Measurements from ENCODE around the gene C1orf167.
A peak's percentile ranks its signal among the peaks of the same experiment; 100 is the strongest.

C1orf167 gene

GRCh38 chr1:11788549-11789053, 26.6 kb downstream of the C1orf167 start:
- peaks cover 16% of the 10 kb centered on the region for H3K36me3 ChIP-seq (ENCODE audit: insufficient read depth, low read length)
- no peak overlapping the region for H3K4me3 ChIP-seq (ENCODE audit: low read length)
- peaks cover 30% of the 10 kb centered on the region for H3K4me1 ChIP-seq (ENCODE audit: insufficient read depth, low read length)
- H3K27ac ChIP-seq (ENCODE audit: low read depth, low read length): no peak overlapping the region
- H3K9ac ChIP-seq (ENCODE audit: low read depth, low read length): 0 out of 2 replicates have a peak overlapping the region, but pooled peaks have one; percentile 47
- H3K9me3 ChIP-seq (ENCODE audit: insufficient read depth, low read depth, low read length): no peaks in the 10 kb centered on the region
- 93% methylated on average over 14 of the region's 14 CpGs for WGBS
- no peaks in the 10 kb centered on the region for H3K27me3 ChIP-seq (ENCODE audit: insufficient read depth, low read length)

GRCh38 chr1:11789126-11790067, 27.4 kb downstream of the C1orf167 start:
- Histone ChIP-seq H3K9me3 (ENCODE audit: insufficient read depth, low read depth, low read length) (no peaks in the 10 kb centered on the region), H3K27me3 (ENCODE audit: insufficient read depth, low read length) (no peaks in the 10 kb centered on the region), H3K4me3 (ENCODE audit: low read length) (no peak overlapping the region), H3K9ac (ENCODE audit: low read depth, low read length) (no peak overlapping the region), H3K36me3 (ENCODE audit: insufficient read depth, low read length) (peaks cover 24% of the 10 kb centered on the region), H3K4me1 (ENCODE audit: insufficient read depth, low read length) (peaks cover 30% of the 10 kb centered on the region), H3K27ac (ENCODE audit: low read depth, low read length) (no peak overlapping the region)
- WGBS: 84% methylated on average over 13 of the region's 13 CpGs

GRCh38 chr1:11790101-11790879, 28.3 kb downstream of the C1orf167 start:
- H3K4me3 ChIP-seq (ENCODE audit: low read length): no peak overlapping the region
- peaks cover 25% of the 10 kb centered on the region for H3K4me1 ChIP-seq (ENCODE audit: insufficient read depth, low read length)
- no peaks in the 10 kb centered on the region for H3K9me3 ChIP-seq (ENCODE audit: insufficient read depth, low read depth, low read length)
- H3K27me3 ChIP-seq (ENCODE audit: insufficient read depth, low read length): no peaks in the 10 kb centered on the region
- 94% methylated on average over 19 of the region's 20 CpGs for WGBS
- peaks cover 33% of the 10 kb centered on the region for H3K36me3 ChIP-seq (ENCODE audit: insufficient read depth, low read length)
- no peak overlapping the region for H3K27ac ChIP-seq (ENCODE audit: low read depth, low read length)
- no peak overlapping the region for H3K9ac ChIP-seq (ENCODE audit: low read depth, low read length)

GRCh38 chr1:11790880-11791715, 29.1 kb downstream of the C1orf167 start:
- Histone ChIP-seq H3K36me3 (ENCODE audit: insufficient read depth, low read length) (peaks cover 41% of the 10 kb centered on the region), H3K4me3 (ENCODE audit: low read length) (no peak overlapping the region), H3K27ac (ENCODE audit: low read depth, low read length) (no peak overlapping the region), H3K9ac (ENCODE audit: low read depth, low read length) (no peak overlapping the region), H3K4me1 (ENCODE audit: insufficient read depth, low read length) (peaks cover 21% of the 10 kb centered on the region), H3K27me3 (ENCODE audit: insufficient read depth, low read length) (no peaks in the 10 kb centered on the region), H3K9me3 (ENCODE audit: insufficient read depth, low read depth, low read length) (no peaks in the 10 kb centered on the region)
- 92% methylated on average over 19 of the region's 19 CpGs for WGBS

- Histone ChIP-seq H3K9ac (ENCODE audit: low read depth, low read length) (no peak overlapping the region), H3K27ac (ENCODE audit: low read depth, low read length) (no peak overlapping the region), H3K4me3 (ENCODE audit: low read length) (no peak overlapping the region), H3K36me3 (ENCODE audit: insufficient read depth, low read length) (peaks cover 44% of the 10 kb centered on the region), H3K9me3 (ENCODE audit: insufficient read depth, low read depth, low read length) (no peaks in the 10 kb centered on the region), H3K4me1 (ENCODE audit: insufficient read depth, low read length) (peaks cover 13% of the 10 kb centered on the region), H3K27me3 (ENCODE audit: insufficient read depth, low read length) (no peaks in the 10 kb centered on the region)
- 92% methylated on average over 11 of the region's 11 CpGs for WGBS
These were observed 30.1 kb downstream of the C1orf167 start for GRCh38 chr1:11792106-11792505.

- H3K36me3 ChIP-seq (ENCODE audit: insufficient read depth, low read length): peaks cover 44% of the 10 kb centered on the region
- H3K27me3 ChIP-seq (ENCODE audit: insufficient read depth, low read length): no peaks in the 10 kb centered on the region
- H3K4me3 ChIP-seq (ENCODE audit: low read length): no peak overlapping the region
- H3K4me1 ChIP-seq (ENCODE audit: insufficient read depth, low read length): no peaks in the 10 kb centered on the region
- no peaks in the 10 kb centered on the region for H3K9me3 ChIP-seq (ENCODE audit: insufficient read depth, low read depth, low read length)
- no peak overlapping the region for H3K9ac ChIP-seq (ENCODE audit: low read depth, low read length)
- no peak overlapping the region for H3K27ac ChIP-seq (ENCODE audit: low read depth, low read length)
- WGBS: 96% methylated on average over 15 of the region's 15 CpGs
These were observed 31.8 kb downstream of the C1orf167 start for GRCh38 chr1:11793819-11794218.

- H3K27ac ChIP-seq (ENCODE audit: low read depth, low read length): no peak overlapping the region
- H3K4me3 ChIP-seq (ENCODE audit: low read length): no peak overlapping the region
- H3K9ac ChIP-seq (ENCODE audit: low read depth, low read length): no peak overlapping the region
- no peaks in the 10 kb centered on the region for H3K27me3 ChIP-seq (ENCODE audit: insufficient read depth, low read length)
- no peaks in the 10 kb centered on the region for H3K9me3 ChIP-seq (ENCODE audit: insufficient read depth, low read depth, low read length)
- 93% methylated on average over 19 of the region's 19 CpGs for WGBS
- H3K36me3 ChIP-seq (ENCODE audit: insufficient read depth, low read length): peaks cover 50% of the 10 kb centered on the region
- H3K4me1 ChIP-seq (ENCODE audit: insufficient read depth, low read length): no peaks in the 10 kb centered on the region
These were observed 32.6 kb downstream of the C1orf167 start for GRCh38 chr1:11794446-11795237.

- WGBS: 85% methylated on average over 14 of the region's 14 CpGs
- no peaks in the 10 kb centered on the region for H3K4me1 ChIP-seq (ENCODE audit: insufficient read depth, low read length)
- no peak overlapping the region for H3K27ac ChIP-seq (ENCODE audit: low read depth, low read length)
- no peak overlapping the region for H3K4me3 ChIP-seq (ENCODE audit: low read length)
- H3K9ac ChIP-seq (ENCODE audit: low read depth, low read length): no peak overlapping the region
- no peaks in the 10 kb centered on the region for H3K9me3 ChIP-seq (ENCODE audit: insufficient read depth, low read depth, low read length)
- H3K36me3 ChIP-seq (ENCODE audit: insufficient read depth, low read length): peaks cover 56% of the 10 kb centered on the region
- H3K27me3 ChIP-seq (ENCODE audit: insufficient read depth, low read length): no peaks in the 10 kb centered on the region
These were observed 33.4 kb downstream of the C1orf167 start for GRCh38 chr1:11795238-11795890.

- no peak overlapping the region; the same call in 1 of the 2 replicates for H3K9ac ChIP-seq (ENCODE audit: low read depth, low read length)
- H3K4me3 ChIP-seq (ENCODE audit: low read length): no peak overlapping the region
- peaks cover 58% of the 10 kb centered on the region for H3K36me3 ChIP-seq (ENCODE audit: insufficient read depth, low read length)
- no peaks in the 10 kb centered on the region for H3K4me1 ChIP-seq (ENCODE audit: insufficient read depth, low read length)
- H3K9me3 ChIP-seq (ENCODE audit: insufficient read depth, low read depth, low read length): no peaks in the 10 kb centered on the region
- H3K27ac ChIP-seq (ENCODE audit: low read depth, low read length): no peak overlapping the region
- 97% methylated on average over 15 of the region's 15 CpGs for WGBS
- no peaks in the 10 kb centered on the region for H3K27me3 ChIP-seq (ENCODE audit: insufficient read depth, low read length)
These were observed 34.2 kb downstream of the C1orf167 start for GRCh38 chr1:11796036-11796828.
